ENCODE measurements around the gene RAB11FIP4. TPM values are rescaled to one million over a fixed set of nuclear protein-coding genes. Genes with fewer than 3 reads are reported as not detected.

RAB11FIP4 gene
- total and polyA plus RNA-seq, 10 of the 15 experiments (the other 5 are each of a cell fraction or from before 2014, with no cell fraction given): 1.4 to 27.0 (median 17.6) TPM

DNA sequence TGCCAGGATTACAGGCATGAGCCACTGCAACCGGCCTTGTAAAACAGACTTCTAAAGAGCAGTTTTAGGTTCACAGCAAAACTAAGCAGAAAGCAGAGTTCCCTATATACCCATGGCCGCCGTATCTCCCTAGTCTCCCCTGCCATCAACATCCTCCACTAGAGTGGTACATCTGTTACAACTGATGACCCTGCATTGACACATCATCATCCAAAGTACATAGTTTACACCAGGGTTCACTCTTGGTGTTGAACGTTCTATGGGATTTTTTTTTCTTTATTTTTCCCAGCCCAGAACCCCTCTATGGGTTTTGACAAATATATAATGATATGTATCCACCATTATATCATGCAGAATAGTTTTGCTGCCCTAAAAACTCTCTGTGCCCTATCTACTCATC is 155.2 kb downstream of the RAB11FIP4 start (continued):
- TF ChIP-seq, protein P1, sequence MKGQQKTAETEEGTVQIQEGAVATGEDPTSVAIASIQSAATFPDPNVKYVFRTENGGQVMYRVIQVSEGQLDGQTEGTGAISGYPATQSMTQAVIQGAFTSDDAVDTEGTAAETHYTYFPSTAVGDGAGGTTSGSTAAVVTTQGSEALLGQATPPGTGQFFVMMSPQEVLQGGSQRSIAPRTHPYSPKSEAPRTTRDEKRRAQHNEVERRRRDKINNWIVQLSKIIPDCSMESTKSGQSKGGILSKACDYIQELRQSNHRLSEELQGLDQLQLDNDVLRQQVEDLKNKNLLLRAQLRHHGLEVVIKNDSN (IDR thresholded peaks at IDR 0.05; ENCODE audit: borderline replicate concordance, extremely low read length, insufficient read depth, low read depth, low read length): no peak
- TF ChIP-seq, protein P2, sequence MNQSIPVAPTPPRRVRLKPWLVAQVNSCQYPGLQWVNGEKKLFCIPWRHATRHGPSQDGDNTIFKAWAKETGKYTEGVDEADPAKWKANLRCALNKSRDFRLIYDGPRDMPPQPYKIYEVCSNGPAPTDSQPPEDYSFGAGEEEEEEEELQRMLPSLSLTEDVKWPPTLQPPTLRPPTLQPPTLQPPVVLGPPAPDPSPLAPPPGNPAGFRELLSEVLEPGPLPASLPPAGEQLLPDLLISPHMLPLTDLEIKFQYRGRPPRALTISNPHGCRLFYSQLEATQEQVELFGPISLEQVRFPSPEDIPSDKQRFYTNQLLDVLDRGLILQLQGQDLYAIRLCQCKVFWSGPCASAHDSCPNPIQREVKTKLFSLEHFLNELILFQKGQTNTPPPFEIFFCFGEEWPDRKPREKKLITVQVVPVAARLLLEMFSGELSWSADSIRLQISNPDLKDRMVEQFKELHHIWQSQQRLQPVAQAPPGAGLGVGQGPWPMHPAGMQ (IDR thresholded peaks at IDR 0.05; ENCODE audit: borderline replicate concordance): no peak

DNA sequence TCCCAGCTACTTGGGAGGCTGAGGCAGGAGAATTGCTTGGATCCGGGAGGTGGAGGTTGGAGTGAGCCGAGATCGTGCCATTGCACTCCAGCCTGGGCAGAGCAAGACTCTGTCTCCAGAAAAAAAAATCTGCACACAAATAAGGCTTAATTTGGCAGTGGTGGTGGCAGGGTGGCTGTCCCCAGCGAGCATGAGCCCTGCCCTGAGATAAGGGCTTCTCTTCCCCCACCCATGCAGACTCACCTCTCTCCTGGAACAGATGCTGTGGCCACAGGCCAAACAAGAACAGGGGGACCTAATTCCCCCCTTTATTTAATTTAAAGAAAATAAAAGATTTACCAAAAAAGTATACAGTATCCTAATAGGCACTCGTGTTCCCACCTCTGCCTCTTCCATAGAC is 157.2 kb downstream of the RAB11FIP4 start:
- H3K4me1 ChIP-seq (ENCODE audit: control insufficient read depth, insufficient read depth, low read length): no peaks in the 10 kb centered on the region
- H2AFZ ChIP-seq (ENCODE audit: control insufficient read depth, low read depth, low read length): no peak overlapping the region
- no peaks in the 10 kb centered on the region for H4K20me1 ChIP-seq (ENCODE audit: control insufficient read depth, insufficient read depth)
- POLR2A ChIA-PET: interaction anchor here (0.6 to 0.7 kb wide), 3 partner anchors 13 to 339 kb away, joined by 3 to 4 read pairs (median 3); no protein-coding TSS in a partner anchor
- RAD21 ChIA-PET (ENCODE audit: unreplicated experiment): no interaction called here
- 60% methylated on average over 5 of the region's 5 CpGs for WGBS (ENCODE audit: insufficient coverage, insufficient replicate concordance, low lambda C conversion rate, missing lambda C conversion rate)
- peak overlapping the region; percentile 91 for H3K4me3 ChIP-seq
- H3K36me3 ChIP-seq (ENCODE audit: control insufficient read depth in 2 of 2, insufficient read depth in 2 of 2, low read length in 1 of 2): no peaks in the 10 kb centered on the region
- DNase-seq (ENCODE audit: low read depth, low spot score): no peak
- SMC1A ChIA-PET (ENCODE audit: uncharacterized antibody, unreplicated experiment): interaction anchor here (3.2 kb wide), 1 partner anchor 11 kb away, joined by 12 read pairs; no protein-coding TSS in a partner anchor
- no peak overlapping the region for H3K27ac ChIP-seq (ENCODE audit: control insufficient read depth, insufficient read depth)
- H3K27me3 ChIP-seq (replicated peaks in 1 of 2; ENCODE audit: control insufficient read depth in 2 of 2, insufficient read depth in 2 of 2, low read length in 1 of 2): no peaks in the 10 kb centered on the region
- H3K9me3 ChIP-seq (replicated peaks; ENCODE audit: control insufficient read depth, insufficient read depth, low read length): no peaks in the 10 kb centered on the region; the same call in 2 of the 3 replicates
- ATAC-seq: no peak
- peak; percentile 90 for FAIRE-seq
- TSS peak; percentile 91 for BruUV-seq (replicated peaks)
- H3K79me2 ChIP-seq (ENCODE audit: control insufficient read depth, insufficient read depth, low read length): no peaks in the 10 kb centered on the region
- in situ Hi-C loops (cut with MboI): no loop called here
- peak overlapping the region; percentile 69 for H3K9ac ChIP-seq (ENCODE audit: control insufficient read depth, insufficient read depth, low read length)
- CTCF ChIA-PET: interaction anchor here (1.2 kb wide), 1 partner anchor 13 kb away, joined by 3 read pairs; no protein-coding TSS in a partner anchor
- intact Hi-C loops (cut with micrococcal nuclease; ENCODE audit: unreplicated experiment): no loop called here
- peak overlapping the region; percentile 90 for H3K4me2 ChIP-seq (ENCODE audit: control insufficient read depth, insufficient read depth)
- TF ChIP-seq HDAC2 (IDR thresholded peaks at IDR 0.05) (no peak), SIN3A (IDR thresholded peaks at IDR 0.05; ENCODE audit: low read depth, low read length) (no peak), SP1 (IDR thresholded peaks at IDR 0.05; ENCODE audit: low read depth, low read length) (no peak), BRCA1 (IDR thresholded peaks at IDR 0.05; ENCODE audit: low read depth, low read length) (no peak), PAX5 (IDR thresholded peaks at IDR 0.05; ENCODE audit: borderline replicate concordance, low read depth, low read length) (no peak), MYB (IDR thresholded peaks at IDR 0.05; ENCODE audit: borderline replicate concordance, low read depth, low read length) (no peak), GATAD2B (conservative IDR thresholded peaks at IDR 0.05; ENCODE audit: low read depth) (no peak), STAT3 (IDR thresholded peaks at IDR 0.05; ENCODE audit: low read depth, low read length) (no peak), RUNX3 (IDR thresholded peaks at IDR 0.05; ENCODE audit: low read length) (no peak), MEF2B (IDR thresholded peaks at IDR 0.05; ENCODE audit: partially characterized antibody, poor library complexity, severe bottlenecking) (no peak)
- TF ChIP-seq, protein P3, sequence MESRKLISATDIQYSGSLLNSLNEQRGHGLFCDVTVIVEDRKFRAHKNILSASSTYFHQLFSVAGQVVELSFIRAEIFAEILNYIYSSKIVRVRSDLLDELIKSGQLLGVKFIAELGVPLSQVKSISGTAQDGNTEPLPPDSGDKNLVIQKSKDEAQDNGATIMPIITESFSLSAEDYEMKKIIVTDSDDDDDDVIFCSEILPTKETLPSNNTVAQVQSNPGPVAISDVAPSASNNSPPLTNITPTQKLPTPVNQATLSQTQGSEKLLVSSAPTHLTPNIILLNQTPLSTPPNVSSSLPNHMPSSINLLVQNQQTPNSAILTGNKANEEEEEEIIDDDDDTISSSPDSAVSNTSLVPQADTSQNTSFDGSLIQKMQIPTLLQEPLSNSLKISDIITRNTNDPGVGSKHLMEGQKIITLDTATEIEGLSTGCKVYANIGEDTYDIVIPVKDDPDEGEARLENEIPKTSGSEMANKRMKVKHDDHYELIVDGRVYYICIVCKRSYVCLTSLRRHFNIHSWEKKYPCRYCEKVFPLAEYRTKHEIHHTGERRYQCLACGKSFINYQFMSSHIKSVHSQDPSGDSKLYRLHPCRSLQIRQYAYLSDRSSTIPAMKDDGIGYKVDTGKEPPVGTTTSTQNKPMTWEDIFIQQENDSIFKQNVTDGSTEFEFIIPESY (IDR thresholded peaks at IDR 0.05): no peak
- TF ChIP-seq, protein P4, sequence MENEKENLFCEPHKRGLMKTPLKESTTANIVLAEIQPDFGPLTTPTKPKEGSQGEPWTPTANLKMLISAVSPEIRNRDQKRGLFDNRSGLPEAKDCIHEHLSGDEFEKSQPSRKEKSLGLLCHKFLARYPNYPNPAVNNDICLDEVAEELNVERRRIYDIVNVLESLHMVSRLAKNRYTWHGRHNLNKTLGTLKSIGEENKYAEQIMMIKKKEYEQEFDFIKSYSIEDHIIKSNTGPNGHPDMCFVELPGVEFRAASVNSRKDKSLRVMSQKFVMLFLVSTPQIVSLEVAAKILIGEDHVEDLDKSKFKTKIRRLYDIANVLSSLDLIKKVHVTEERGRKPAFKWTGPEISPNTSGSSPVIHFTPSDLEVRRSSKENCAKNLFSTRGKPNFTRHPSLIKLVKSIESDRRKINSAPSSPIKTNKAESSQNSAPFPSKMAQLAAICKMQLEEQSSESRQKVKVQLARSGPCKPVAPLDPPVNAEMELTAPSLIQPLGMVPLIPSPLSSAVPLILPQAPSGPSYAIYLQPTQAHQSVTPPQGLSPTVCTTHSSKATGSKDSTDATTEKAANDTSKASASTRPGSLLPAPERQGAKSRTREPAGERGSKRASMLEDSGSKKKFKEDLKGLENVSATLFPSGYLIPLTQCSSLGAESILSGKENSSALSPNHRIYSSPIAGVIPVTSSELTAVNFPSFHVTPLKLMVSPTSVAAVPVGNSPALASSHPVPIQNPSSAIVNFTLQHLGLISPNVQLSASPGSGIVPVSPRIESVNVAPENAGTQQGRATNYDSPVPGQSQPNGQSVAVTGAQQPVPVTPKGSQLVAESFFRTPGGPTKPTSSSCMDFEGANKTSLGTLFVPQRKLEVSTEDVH (IDR thresholded peaks at IDR 0.05; ENCODE audit: low read depth, partially characterized antibody): no peak
- TF ChIP-seq, protein P5, sequence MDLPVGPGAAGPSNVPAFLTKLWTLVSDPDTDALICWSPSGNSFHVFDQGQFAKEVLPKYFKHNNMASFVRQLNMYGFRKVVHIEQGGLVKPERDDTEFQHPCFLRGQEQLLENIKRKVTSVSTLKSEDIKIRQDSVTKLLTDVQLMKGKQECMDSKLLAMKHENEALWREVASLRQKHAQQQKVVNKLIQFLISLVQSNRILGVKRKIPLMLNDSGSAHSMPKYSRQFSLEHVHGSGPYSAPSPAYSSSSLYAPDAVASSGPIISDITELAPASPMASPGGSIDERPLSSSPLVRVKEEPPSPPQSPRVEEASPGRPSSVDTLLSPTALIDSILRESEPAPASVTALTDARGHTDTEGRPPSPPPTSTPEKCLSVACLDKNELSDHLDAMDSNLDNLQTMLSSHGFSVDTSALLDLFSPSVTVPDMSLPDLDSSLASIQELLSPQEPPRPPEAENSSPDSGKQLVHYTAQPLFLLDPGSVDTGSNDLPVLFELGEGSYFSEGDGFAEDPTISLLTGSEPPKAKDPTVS (IDR thresholded peaks at IDR 0.05; ENCODE audit: low read depth, low read length): no peak
